SK-N-SH treated with all-trans-retinoic acid at 6 μM for 48 hours (cell line): ENCODE data around the gene ZBED4.

Experiments used
- ATAC-seq: fragments of 200-7000 bp; cut with Tn5 transposase; 3 replicates; pipeline ENCODE4 v1.9.1; 2020; ENCODE audit warnings: mild to moderate bottlenecking, moderate library complexity
- ARNTL ChIP-seq: fragments of 450-650 bp; formaldehyde crosslinking; IDR thresholded peaks from 2 replicates; pipeline ENCODE4 v1.5.0; 2020; ENCODE audit warnings: low read depth, mild to moderate bottlenecking, moderate library complexity, borderline replicate concordance
- BACH2 ChIP-seq: fragments of 250-450 bp; sonication (Bioruptor Pico); IDR thresholded peaks from 2 replicates; pipeline ENCODE4 v1.9.0; 2021; ENCODE audit warnings: mild to moderate bottlenecking, borderline replicate concordance
- CSDC2 ChIP-seq: fragments of 250-450 bp; sonication (Bioruptor Pico); IDR thresholded peaks from 2 replicates; pipeline ENCODE4 v1.5.0; 2020; ENCODE audit warnings: mild to moderate bottlenecking, moderate library complexity
- ESRRG ChIP-seq: fragments of 250-450 bp; sonication (Bioruptor Pico); IDR thresholded peaks from 2 replicates; pipeline ENCODE4 v1.6.1; 2021; ENCODE audit warnings: mild to moderate bottlenecking
- GLIS3 ChIP-seq: fragments of 250-450 bp; sonication (Bioruptor Pico); IDR thresholded peaks from 2 replicates; pipeline ENCODE4 v1.5.0; 2020; ENCODE audit warnings: mild to moderate bottlenecking, moderate library complexity
- ISL1 ChIP-seq: fragments of 250-450 bp; sonication (Bioruptor Pico); IDR thresholded peaks from 2 replicates; pipeline ENCODE4 v2.1.2; 2022; ENCODE audit warnings: mild to moderate bottlenecking, moderate library complexity
- OSR1 ChIP-seq: fragments of 250-450 bp; sonication (Bioruptor Pico); IDR thresholded peaks from 2 replicates; pipeline ENCODE4 v1.8.0; 2022; ENCODE audit warnings: moderate library complexity, mild to moderate bottlenecking, inconsistent platforms
- PPARA ChIP-seq: fragments of 250-450 bp; sonication (Bioruptor Pico); IDR thresholded peaks from 2 replicates; pipeline ENCODE4 v1.5.0; 2020; ENCODE audit warnings: mild to moderate bottlenecking, borderline replicate concordance
- SNAI2 ChIP-seq: fragments of 250-450 bp; sonication (Bioruptor Pico); IDR thresholded peaks from 2 replicates; pipeline ENCODE4 v1.5.0; 2020; ENCODE audit warnings: mild to moderate bottlenecking, moderate library complexity
- TCF4 ChIP-seq: fragments of 250-450 bp; sonication (Bioruptor Pico); IDR thresholded peaks from 2 replicates; pipeline ENCODE4 v1.8.0; 2021; ENCODE audit warnings: mild to moderate bottlenecking, moderate library complexity, borderline replicate concordance
- TOX ChIP-seq: fragments of 250-450 bp; sonication (Bioruptor Pico); IDR thresholded peaks from 2 replicates; pipeline ENCODE4 v1.8.0; 2021; ENCODE audit warnings: mild to moderate bottlenecking, moderate library complexity, borderline replicate concordance
- ZC3H10 ChIP-seq: fragments of 250-450 bp; sonication (Bioruptor Pico); IDR thresholded peaks from 2 replicates; pipeline ENCODE4 v1.5.1; 2021; ENCODE audit warnings: mild to moderate bottlenecking, moderate library complexity
- ZFP3 ChIP-seq: fragments of 250-450 bp; sonication (Bioruptor Pico); IDR thresholded peaks from 2 replicates; pipeline ENCODE4 v1.5.0; 2020; ENCODE audit warnings: mild to moderate bottlenecking, moderate library complexity
- ZFP30 ChIP-seq: fragments of 450-650 bp; formaldehyde crosslinking; IDR thresholded peaks from 2 replicates; pipeline ENCODE4 v1.5.0; 2022; ENCODE audit warnings: mild to moderate bottlenecking, moderate library complexity
- ZNF565 ChIP-seq: fragments of 450-650 bp; formaldehyde crosslinking; conservative IDR thresholded peaks from 2 replicates; pipeline ENCODE4 v1.5.0; 2020; ENCODE audit warnings: low read depth, mild to moderate bottlenecking, moderate library complexity
- ZNF70 ChIP-seq: fragments of 450-650 bp; formaldehyde crosslinking; IDR thresholded peaks from 2 replicates; pipeline ENCODE4 v1.5.0; 2020; ENCODE audit warnings: mild to moderate bottlenecking, moderate library complexity
- ZNF8 ChIP-seq: fragments of 450-650 bp; formaldehyde crosslinking; IDR thresholded peaks from 2 replicates; pipeline ENCODE4 v1.5.0; 2020; ENCODE audit warnings: mild to moderate bottlenecking, moderate library complexity
- TF ChIP-seq, protein P1 (sequence below): fragments of 250-450 bp; sonication (Bioruptor Pico); IDR thresholded peaks from 2 replicates; pipeline ENCODE4 v1.8.0; 2021; ENCODE audit warnings: low read depth, mild to moderate bottlenecking, moderate library complexity, borderline replicate concordance
- TF ChIP-seq, protein P2 (sequence below): fragments of 250-450 bp; sonication (Bioruptor Pico); IDR thresholded peaks from 2 replicates; pipeline ENCODE4 v1.5.0; 2020; ENCODE audit warnings: mild to moderate bottlenecking, moderate library complexity
- TF ChIP-seq, protein P3 (sequence below): fragments of 250-450 bp; sonication (Bioruptor Pico); IDR thresholded peaks from 2 replicates; pipeline ENCODE4 v1.5.1; 2020; ENCODE audit warnings: low read depth, mild to moderate bottlenecking, moderate library complexity
- TF ChIP-seq, protein P4 (sequence below): fragments of 250-450 bp; sonication (Bioruptor Pico); IDR thresholded peaks from 2 replicates; pipeline ENCODE4 v1.5.1; 2021; ENCODE audit warnings: mild to moderate bottlenecking, moderate library complexity
- TF ChIP-seq, protein P5 (sequence below): fragments of 250-450 bp; sonication (Bioruptor Pico); IDR thresholded peaks from 2 replicates; pipeline ENCODE4 v1.8.0; 2020; ENCODE audit warnings: mild to moderate bottlenecking, moderate library complexity, borderline replicate concordance

The ZBED4 gene

DNA sequence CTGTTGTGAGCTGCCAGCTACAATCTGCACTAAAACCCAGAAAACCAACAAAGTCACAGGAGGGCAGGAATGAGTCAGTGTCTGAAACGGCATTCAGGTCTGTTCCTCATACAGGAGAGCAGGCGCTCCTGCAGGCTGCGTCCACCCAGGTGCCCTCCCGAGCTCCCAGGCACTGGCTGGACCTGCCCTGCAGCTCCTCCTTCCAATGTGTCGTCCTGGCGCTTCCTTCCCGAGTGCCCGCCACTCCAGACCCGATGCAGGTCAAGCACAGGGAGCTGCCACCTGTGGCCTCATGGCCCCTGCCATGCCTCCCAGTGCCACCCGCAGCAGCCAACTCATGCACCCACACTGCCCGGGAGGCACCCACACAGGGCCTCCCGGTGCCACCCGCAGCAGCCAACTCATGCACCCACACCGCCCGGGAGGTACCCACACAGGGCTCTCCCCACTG is 38.0 kb upstream of the ZBED4 start (continued):
- TF ChIP-seq, protein P1, sequence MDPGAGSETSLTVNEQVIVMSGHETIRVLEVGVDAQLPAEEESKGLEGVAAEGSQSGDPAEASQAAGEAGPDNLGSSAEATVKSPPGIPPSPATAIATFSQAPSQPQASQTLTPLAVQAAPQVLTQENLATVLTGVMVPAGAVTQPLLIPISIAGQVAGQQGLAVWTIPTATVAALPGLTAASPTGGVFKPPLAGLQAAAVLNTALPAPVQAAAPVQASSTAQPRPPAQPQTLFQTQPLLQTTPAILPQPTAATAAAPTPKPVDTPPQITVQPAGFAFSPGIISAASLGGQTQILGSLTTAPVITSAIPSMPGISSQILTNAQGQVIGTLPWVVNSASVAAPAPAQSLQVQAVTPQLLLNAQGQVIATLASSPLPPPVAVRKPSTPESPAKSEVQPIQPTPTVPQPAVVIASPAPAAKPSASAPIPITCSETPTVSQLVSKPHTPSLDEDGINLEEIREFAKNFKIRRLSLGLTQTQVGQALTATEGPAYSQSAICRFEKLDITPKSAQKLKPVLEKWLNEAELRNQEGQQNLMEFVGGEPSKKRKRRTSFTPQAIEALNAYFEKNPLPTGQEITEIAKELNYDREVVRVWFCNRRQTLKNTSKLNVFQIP (CRISPR knock-in tag) = no peak
- TF ChIP-seq PPARA (CRISPR knock-in tag) (no peak), BACH2 (CRISPR knock-in tag) (no peak), ZFP30 (CRISPR knock-in tag) (no peak), ZNF8 (CRISPR knock-in tag) (no peak), ZNF565 (CRISPR knock-in tag) (no peak), ZFP3 (CRISPR knock-in tag) (no peak)

DNA sequence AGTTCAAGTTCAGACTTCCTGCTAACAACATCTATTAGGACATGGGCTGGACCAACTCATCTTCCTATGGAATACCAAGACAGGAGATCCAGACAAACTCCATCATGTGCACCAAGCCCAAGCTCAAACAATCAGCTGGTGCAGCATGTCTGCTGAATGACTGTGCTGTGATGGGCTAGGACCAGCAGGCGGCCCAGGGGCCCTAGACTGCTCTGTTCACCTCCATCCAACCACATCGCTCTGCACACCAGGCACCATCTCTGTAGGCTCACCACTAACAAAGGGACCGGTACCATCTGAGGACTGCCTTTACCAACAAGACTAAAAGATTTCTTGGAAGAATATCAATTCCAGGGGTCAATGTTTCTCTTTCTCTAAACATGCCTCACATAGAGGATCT is 36.3 kb upstream of the ZBED4 start:
- no peak for ATAC-seq
- TF ChIP-seq, protein P2, sequence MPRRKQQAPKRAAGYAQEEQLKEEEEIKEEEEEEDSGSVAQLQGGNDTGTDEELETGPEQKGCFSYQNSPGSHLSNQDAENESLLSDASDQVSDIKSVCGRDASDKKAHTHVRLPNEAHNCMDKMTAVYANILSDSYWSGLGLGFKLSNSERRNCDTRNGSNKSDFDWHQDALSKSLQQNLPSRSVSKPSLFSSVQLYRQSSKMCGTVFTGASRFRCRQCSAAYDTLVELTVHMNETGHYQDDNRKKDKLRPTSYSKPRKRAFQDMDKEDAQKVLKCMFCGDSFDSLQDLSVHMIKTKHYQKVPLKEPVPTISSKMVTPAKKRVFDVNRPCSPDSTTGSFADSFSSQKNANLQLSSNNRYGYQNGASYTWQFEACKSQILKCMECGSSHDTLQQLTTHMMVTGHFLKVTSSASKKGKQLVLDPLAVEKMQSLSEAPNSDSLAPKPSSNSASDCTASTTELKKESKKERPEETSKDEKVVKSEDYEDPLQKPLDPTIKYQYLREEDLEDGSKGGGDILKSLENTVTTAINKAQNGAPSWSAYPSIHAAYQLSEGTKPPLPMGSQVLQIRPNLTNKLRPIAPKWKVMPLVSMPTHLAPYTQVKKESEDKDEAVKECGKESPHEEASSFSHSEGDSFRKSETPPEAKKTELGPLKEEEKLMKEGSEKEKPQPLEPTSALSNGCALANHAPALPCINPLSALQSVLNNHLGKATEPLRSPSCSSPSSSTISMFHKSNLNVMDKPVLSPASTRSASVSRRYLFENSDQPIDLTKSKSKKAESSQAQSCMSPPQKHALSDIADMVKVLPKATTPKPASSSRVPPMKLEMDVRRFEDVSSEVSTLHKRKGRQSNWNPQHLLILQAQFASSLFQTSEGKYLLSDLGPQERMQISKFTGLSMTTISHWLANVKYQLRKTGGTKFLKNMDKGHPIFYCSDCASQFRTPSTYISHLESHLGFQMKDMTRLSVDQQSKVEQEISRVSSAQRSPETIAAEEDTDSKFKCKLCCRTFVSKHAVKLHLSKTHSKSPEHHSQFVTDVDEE = no peak
- TF ChIP-seq ESRRG (CRISPR knock-in tag) = no peak
- TF ChIP-seq BACH2 (CRISPR knock-in tag) = no peak
- no peak for TF ChIP-seq OSR1 (CRISPR knock-in tag)
- TF ChIP-seq, protein P1 (CRISPR knock-in tag) = no peak
- TF ChIP-seq ZNF8 (CRISPR knock-in tag) = no peak
- TF ChIP-seq GLIS3 (CRISPR knock-in tag) = no peak
- TF ChIP-seq TOX (CRISPR knock-in tag) = no peak
- TF ChIP-seq ZNF70 (CRISPR knock-in tag) = no peak
- no peak for TF ChIP-seq TCF4
- TF ChIP-seq, protein P3, sequence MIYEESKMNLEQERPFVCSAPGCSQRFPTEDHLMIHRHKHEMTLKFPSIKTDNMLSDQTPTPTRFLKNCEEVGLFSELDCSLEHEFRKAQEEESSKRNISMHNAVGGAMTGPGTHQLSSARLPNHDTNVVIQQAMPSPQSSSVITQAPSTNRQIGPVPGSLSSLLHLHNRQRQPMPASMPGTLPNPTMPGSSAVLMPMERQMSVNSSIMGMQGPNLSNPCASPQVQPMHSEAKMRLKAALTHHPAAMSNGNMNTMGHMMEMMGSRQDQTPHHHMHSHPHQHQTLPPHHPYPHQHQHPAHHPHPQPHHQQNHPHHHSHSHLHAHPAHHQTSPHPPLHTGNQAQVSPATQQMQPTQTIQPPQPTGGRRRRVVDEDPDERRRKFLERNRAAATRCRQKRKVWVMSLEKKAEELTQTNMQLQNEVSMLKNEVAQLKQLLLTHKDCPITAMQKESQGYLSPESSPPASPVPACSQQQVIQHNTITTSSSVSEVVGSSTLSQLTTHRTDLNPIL (CRISPR knock-in tag) = no peak
- TF ChIP-seq ZFP30 (CRISPR knock-in tag) = no peak
- TF ChIP-seq CSDC2 = no peak
- TF ChIP-seq, protein P4, sequence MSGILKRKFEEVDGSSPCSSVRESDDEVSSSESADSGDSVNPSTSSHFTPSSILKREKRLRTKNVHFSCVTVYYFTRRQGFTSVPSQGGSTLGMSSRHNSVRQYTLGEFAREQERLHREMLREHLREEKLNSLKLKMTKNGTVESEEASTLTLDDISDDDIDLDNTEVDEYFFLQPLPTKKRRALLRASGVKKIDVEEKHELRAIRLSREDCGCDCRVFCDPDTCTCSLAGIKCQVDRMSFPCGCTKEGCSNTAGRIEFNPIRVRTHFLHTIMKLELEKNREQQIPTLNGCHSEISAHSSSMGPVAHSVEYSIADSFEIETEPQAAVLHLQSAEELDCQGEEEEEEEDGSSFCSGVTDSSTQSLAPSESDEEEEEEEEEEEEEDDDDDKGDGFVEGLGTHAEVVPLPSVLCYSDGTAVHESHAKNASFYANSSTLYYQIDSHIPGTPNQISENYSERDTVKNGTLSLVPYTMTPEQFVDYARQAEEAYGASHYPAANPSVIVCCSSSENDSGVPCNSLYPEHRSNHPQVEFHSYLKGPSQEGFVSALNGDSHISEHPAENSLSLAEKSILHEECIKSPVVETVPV (CRISPR knock-in tag) = no peak
- no peak for TF ChIP-seq SNAI2
- TF ChIP-seq ISL1 (CRISPR knock-in tag) = no peak
- TF ChIP-seq, protein P5, sequence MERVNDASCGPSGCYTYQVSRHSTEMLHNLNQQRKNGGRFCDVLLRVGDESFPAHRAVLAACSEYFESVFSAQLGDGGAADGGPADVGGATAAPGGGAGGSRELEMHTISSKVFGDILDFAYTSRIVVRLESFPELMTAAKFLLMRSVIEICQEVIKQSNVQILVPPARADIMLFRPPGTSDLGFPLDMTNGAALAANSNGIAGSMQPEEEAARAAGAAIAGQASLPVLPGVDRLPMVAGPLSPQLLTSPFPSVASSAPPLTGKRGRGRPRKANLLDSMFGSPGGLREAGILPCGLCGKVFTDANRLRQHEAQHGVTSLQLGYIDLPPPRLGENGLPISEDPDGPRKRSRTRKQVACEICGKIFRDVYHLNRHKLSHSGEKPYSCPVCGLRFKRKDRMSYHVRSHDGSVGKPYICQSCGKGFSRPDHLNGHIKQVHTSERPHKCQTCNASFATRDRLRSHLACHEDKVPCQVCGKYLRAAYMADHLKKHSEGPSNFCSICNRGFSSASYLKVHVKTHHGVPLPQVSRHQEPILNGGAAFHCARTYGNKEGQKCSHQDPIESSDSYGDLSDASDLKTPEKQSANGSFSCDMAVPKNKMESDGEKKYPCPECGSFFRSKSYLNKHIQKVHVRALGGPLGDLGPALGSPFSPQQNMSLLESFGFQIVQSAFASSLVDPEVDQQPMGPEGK = no peak
- TF ChIP-seq ARNTL (CRISPR knock-in tag) = no peak
- TF ChIP-seq ZC3H10 (CRISPR knock-in tag) = no peak
